GM19043 (cell line): ENCODE measurements around the gene BHLHA15.
"Not testable (repeated sequence)": the region's sequence is repeated elsewhere in the genome, so short reads cannot be mapped to it uniquely, and the experiment has no call there.

Experiments
- ATAC-seq: cut with Tn5 transposase; IDR thresholded peaks from one replicate; pipeline ENCODE4 v1.9.1; 2021; ENCODE audit warnings: low read depth; ENCODE audit not compliant: unreplicated experiment

The BHLHA15 gene

DNA sequence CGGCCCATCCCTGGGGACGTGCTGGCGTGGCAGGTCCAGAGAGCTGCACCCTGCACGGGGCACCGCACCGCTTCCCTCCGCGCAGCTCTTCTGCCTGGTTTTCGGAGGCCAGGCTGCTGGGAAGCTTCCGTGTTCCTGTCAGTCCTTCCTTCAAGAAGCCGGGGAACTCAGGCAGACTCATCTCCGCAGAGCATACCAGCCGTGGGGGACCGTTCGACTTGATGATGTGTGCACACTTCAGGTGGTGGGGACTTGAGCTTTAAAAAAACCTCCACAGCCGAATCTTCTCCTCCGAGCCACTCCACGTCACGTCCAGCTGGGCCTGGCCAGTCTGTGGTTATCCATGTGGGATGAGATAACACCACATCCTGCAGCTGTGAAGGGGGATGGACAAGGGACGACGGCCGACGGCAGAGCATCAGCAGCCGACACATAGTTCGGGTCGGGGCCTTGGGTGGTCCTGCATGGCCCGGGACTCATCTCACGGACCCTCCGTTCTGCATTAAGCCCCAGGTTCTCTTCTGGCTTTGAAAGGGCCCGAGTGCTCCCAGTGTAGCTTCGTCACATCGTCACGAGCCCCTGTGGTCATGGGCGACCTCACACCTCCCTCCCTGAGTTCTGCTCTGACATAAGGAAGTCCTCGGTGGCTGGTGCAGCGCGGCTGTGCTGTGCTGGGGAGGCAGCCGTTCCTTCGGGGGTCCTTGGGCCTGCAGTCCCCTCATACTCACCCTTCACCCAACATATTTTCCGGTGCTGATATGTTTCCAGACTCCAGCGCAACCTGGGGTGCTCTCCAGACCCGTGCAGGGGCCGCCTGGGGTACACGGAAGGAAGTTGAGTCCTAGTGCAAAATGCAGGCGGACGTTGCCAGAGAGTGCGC, 4.5 kb upstream of the BHLHA15 start:
- no peak for ATAC-seq

DNA sequence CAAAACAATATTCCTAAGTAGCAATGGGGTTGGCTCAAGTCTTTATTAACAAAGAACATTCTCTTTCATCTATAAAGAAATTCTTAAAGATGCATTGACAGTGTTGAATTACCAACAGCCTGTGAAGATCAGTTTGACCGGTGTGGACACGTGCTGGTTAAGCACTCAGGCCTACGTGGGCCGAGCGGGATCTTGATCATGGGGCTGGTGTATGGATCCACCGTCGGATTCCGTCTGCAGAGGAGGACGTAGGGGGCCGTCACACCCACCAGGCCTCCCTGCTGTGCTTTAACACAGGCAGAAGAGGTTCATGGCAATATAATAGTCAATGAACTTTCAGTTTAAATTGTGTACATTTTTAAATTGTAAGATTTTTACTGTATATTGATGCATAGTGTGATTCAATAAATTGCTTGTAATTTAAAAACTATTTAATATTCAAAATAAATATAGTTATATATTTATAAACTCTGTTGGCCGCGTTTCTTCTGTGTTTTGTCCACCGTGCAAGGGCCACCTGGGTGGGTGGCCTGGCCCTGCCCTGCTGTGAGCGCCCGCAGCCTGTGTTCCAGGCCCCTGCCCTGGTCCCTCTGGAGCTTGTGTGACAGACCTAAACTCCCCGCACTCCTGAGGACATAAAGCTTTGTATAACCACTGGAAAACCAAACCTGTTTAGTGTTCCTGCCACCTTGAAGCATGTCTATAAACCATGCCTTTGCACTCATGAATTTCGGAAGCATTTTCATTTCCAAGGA, 1.9 kb upstream of the BHLHA15 start:
- no peak for ATAC-seq

DNA sequence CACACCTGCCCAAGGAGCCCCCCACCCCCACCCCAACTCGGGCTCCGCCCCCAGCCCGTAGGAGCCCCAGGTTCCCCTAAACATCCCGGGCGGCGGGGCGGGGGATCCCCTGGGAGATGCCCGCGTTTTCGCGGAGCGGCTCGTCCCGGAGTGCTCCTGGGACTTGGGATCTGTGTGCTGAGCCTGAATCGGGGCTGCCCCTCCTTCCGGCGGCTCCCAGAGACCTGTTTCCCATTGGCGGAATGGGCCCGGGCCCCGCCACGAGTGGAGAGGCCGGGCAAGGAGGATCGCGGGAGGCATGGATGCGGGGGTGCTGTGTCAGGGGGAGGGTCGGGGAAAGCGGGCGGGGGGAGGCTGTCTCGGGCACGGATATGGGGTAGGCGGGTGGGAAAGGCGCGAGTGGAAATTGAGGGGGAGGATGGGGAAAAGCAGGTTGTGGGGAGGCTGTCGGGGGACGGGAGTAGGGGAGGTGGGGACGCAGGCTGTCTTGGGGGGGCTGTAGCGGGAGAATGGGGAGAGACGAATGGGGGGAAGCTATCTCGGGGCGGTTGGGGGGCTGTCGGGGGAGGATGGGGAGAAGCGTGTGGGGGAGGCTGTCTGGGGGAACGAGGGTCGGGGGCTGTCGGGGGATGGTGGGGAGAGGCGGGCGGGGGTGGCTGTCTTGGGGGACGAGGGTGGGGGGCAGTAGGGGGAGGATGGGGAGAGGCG, 572 bp upstream of the BHLHA15 start:
- ATAC-seq = no peak

DNA sequence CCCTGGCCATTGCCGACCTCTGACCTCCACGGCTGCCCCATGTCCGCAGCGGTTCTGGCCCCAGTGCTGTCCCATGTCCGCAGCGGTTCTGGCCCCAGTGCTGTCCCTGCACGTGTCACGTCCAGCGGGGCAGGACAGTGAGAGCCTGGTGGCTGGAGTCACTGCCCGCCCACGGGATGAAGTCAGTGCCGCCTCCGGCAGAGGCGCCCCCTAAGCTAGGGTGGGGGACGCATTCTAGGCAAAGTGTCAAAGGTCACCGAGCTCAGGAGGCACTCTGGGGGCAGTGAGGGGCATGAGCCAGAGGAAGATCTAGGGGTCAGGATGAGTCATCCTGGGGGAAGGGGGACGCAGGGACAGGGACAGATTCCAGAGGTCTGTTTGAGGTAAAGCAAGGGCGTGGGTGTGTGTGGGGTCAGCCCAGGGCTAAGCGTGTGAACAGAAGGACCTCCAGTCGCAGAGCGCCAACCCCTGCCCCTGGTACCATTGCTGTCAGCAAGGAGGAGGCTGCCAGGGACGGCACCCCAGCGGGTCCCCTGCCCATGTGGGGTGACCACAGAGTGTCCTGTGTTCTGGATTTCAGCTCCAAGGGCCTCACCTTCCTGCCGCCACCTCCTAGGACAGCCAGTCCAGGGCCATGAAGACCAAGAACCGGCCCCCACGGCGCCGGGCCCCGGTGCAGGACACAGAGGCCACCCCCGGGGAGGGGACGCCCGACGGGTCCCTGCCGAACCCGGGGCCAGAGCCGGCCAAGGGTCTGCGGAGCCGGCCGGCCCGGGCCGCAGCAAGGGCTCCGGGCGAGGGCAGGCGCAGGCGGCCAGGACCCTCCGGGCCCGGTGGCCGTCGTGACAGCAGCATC, 665 bp downstream of the BHLHA15 start:
- ATAC-seq = no peak

DNA sequence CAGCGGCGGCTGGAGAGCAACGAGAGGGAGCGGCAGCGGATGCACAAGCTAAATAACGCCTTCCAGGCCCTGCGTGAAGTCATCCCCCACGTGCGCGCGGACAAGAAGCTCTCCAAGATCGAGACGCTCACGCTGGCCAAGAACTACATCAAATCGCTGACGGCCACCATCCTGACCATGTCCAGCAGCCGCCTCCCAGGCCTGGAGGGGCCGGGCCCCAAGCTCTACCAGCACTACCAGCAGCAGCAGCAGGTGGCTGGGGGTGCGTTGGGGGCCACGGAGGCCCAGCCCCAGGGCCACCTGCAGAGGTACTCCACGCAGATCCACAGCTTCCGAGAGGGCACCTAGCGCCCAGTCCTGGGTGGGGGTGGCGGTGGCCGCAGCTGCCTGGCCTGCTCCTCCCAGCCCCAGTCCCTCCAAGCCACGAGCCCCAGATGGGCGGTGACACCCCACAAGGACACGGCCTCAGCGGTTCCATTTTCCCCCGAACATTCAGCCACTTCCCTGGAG, 1.3 kb downstream of the BHLHA15 start:
- no peak for ATAC-seq

DNA sequence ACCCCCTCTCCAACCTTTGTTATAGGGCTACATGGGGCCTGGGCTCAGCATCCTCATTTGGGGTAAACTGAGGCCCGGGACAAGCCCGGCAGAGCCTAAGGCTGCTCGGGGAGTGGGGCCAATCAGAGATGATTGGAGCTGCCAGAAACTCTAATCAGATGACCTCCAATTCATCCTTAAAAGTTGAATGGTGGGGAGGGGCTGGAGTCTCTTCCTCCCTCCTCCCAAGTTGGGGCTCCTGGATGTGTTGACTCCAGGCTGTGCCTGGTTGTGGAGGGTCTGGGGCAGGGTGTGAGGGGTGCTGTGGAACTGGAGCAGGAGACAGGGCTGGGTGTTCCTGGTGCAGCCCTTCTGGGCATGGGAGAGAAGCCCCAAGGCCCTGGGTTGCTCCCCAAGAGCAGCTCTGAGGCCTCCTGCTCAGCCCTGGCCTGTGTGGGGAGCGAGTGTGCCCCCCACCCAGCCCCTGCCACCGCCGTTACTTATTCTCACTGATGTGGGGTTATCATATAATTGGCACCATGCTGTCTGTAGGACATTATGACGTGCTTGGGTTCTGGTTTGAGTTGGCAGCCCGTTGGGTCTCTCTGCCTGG, 2.2 kb downstream of the BHLHA15 start:
- ATAC-seq = no peak

DNA sequence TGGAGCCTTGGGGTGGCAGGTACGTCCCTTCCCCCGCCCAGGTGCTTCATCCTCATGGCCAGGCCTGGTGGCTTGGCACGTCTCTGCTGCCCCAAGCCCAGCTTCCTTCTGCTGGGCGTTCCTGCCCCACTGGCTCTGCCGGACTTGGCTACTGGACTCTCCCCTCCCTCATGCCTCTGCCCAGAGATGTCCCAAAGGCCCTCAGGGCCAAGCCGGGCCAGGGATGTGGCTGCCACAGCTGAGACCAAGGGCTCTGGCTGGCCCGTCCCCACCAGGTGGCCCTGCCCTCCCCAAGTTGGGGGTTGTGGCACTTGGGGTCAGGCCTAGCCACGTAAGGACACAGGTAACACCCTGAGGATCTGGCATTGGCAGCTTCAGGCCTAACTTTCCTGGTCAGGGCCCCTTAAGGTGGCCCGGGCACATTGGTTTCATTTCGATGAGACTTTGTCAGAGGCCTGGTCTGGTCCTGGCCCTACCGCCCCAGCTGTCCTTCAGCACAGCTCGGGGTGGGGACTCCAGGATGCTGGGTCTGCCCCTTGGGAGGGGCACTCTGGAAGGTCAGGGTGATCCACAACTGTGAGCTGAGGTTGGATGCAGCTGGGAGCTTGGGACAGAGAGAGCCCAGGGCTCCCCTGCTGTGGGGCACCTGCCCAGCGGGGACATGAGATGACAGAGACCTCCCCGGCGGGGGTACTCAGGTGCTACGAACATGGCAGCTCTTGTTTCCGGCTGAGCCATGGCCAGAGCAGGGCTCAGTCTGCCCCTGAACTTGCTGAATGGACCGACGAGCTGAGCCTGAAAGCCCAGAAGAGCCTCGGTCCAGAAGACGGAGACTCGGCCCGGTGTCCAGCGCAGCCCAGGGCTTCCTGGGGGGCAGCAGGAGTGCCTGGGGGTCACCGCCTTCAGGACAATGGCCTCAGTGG, 2.9 kb downstream of the BHLHA15 start:
- ATAC-seq = no peak

DNA sequence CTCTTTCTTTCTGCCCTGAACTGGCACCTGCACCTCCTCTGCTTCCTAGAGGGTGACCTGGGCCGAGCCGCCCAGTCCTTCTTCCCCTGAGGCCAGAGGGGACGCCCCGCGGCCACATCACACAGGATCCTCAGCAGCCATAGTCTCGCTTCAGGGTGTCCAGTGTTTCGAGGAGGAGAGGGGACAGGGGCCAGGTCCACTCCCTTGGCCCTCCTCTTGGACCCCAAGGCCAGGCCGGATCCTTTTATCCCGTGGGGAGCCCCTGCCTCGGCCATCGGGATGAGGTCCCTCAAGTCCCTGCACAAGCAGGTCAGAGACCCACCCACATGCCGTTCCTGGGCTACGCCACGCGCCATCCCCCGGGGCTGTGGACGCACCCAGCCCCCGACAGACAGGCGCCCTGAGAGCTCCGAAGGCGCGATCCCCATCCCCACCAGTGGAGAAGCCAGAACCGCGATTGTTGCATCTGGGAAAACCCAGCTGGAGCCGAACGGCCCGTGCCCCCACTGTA, 3.6 kb downstream of the BHLHA15 start:
- ATAC-seq = no peak

DNA sequence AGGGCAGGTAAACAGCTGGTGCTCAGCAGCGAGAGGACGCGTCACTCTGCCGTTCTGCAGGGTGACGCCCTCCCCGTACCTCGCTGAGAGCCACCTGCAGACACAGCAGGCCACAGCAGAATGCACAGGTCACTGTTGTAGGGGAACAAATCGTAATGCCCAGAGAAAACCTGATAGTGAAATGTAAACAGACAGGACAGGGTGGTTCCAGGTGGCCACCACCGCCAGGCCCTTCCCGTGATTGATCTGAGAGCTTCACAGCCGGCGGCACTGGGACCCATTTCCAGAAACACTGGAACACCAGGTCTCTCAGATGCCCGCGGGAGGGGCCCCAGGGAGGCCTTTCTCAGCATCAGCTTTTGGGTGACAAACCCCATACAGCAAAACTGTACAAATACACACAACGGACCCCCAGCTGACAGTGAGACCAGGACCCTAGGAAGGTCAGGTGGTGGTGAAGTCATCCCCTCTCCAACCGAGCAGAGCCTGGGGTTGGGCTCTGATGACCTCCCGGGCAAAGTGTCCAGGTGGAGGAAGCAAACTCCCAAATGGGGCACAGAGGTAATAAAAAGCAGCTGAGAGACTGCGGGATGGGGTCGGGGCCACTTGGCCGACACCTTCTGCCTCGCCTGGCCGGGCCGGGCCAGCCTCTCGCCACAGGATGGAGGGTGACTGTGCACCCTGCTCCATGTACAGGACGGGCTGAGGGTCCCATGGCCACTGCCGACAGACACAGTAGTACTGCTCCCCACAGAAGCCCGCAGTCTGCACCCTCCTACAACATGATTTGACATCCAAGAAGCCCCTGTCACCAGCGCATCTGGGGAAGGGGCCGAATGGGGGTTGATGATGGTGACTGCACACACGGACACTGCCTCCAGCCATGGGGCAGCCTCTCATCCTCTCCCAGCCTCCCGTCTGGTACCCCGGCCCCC, 4.6 kb downstream of the BHLHA15 start:
- no peak for ATAC-seq

DNA sequence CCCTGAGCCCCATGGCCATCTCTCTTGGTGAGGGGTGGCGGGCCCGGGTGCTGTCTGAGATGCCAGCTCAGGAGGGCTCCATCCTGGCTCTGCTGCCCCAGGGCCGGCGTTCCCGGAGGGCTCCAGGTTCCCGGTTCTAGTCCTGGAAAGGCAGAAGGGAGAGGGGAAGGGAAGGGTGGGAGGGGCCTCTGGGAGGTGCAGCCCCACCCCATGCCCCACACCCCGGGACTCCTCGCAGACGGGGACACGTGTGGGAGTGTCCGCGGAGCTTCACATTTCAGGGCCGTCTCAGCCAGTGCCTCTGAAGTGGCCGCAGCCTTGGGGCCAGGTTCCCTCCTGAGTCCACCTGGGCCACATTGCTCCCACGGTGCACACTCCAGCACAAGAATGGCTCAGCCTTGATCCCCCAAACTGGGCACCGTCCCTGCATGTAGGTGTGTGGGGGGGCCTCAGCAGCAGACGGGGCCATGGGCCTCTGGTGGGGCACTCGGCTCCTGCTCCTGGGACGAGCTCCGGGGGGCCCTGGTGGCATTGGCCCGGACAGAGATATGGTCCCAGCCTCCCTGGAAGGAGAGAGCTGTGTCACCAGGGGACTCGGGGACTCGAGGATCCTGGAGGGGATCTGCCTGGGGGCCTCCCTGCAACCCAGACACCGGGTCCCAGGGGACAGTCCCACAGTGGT, 5.8 kb downstream of the BHLHA15 start:
- no peak for ATAC-seq

DNA sequence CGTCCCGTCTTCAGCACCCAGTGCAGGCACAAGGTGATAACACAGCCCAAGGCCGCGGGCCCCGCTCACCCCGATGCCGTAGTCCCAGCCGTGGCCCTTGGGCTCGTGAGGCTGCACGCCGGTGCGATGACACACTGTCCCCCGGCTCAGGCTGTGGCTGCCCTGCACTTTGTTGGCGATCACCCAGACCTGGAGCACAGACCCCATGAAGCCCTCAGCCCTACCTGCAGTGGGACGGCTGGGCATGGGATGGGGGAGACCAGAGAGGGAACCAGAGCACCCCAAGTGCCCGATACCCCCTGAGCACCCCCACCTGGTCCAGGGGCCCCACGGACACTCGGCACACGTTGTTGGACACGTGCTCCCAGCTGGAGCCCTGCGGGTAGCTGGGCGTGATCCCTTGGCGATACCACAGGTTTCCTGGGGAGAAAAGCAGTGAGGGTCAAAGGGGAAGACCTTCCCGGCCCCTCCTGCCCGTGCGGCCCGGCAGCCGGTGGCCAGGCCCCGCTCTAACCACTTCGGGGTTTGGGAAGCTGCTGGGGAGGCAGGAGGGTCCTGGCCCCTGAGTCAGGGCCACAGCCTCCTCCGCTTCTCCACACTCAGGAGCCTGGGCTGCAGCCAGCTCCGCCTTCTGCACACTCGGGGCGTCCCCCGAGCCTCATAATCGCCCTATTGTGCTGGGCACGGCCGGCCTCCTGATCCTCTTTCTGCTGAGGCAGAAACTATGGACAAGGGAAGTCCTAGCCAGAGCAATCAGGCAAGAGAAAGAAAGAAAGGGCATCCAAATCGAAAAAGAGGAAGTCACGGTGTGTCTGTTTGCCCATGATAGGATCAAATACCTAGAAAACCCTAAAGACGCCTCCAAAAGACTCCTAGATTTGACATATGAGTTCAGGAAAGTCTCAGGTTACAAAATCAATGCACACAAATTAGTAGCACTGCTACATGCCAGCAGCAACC, 6.7 kb downstream of the BHLHA15 start:
- no peak for ATAC-seq

DNA sequence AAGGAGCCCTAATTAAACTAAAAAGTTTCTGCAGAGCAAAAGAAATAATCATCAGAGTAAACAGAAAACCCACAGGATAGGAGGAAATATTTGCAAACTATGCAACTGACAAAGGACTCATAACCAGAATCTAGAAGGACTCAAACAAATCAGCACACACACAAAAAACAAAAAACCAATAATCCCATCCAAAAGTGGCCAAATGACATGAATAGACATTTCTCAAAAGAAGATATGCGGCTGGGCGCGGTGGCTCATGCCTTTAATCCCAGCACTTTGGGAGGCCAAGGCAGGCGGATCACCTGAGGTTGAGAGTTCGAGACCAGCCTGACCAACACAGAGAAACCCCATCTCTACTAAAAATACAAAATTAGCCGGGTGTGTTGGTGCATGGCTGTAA, 8.1 kb downstream of the BHLHA15 start:
- not testable (repeated sequence) for ATAC-seq

DNA sequence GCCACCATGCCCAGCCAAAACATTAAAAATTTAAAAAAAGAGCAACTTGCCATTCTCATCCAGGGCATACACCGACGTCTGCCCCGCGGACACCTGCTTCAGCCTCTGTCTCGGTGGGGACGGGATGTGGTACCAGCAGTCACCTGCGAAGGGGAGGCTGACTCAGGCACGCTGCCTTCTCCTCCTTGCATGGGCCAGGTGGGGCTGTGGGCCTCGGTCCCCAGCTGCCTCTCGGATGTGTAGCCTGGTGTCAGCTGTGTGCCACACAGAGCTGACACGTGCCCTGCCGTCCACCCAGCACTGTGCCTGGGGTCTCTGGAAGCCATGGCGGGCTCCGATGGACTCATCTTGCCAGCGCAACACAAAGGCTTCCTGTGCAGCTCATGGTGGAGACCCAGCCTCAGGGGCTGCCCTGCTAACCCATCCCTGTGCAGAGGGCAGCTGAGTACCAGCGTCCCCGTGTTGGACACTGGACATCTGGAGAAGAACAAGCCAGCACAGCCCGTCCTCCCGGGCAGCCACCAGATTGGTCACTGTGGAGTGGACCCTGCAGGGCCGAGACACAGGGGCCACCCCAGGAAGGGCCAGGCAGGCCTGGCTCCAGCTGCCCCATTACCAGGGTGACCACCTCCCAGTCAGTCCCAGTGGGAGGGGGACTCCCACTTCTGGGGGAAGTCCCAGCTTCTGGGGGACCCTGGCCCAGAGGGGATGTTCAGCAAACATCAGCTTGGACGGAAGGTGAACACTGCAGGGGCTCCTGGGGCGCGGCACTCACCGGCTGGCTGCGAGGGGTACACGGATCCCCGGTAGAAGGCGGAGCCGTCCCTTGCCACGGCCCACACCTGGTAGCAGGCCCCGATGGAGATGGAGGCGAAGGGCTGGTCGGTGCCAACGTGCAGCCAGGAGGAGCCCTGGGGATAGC, 10.6 kb downstream of the BHLHA15 start:
- ATAC-seq = no peak

DNA sequence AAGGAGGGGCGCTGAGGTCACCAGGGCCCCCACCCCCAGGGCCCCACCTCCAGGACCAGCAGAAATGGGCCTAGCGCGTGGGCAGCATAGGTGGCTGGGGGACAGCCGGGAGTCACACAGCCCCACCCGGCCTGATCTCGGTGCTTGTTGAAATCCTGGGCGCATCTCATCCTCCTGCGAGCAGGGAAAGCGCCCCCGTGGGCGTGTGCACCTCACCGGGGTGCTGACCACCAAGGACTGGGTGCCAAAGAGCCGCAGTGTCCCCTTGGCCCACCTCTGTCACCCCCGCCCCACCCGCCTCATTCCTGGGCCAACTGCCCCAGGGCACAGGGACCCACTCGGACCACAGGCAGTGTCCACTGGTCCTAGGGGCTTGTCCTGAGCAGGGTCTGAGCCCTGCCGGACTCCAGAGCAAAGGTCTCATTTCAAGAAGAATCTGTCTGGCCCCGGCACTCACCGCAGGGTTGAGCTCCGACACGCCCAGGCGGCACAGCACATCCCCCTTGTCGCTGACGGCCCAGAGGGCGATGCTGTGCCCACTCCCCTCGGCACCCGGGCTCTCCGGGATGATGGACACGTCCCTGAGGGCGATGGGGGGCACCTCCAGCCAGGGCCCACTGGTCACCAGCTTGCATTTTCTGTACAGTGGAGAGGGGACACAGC, 11.4 kb downstream of the BHLHA15 start:
- no peak for ATAC-seq
